ENCODE results near the gene ADK.
A peak's percentile ranks its signal among the peaks of the same experiment; 100 is the strongest.
"Not testable (repeated sequence)": the region's sequence is repeated elsewhere in the genome, so short reads cannot be mapped to it uniquely, and the experiment has no call there.

Gene ADK

GRCh38 chr10:74433595-74433956 lies 282.6 kb downstream of the ADK start:
- DNase-seq, result no peak

GRCh38 chr10:74433993-74434392 lies 283.0 kb downstream of the ADK start:
- no peak for DNase-seq

GRCh38 chr10:74434547-74434946 lies 283.5 kb downstream of the ADK start:
- DNase-seq, result no peak

GRCh38 chr10:74436523-74437170 lies 285.6 kb downstream of the ADK start:
- DNase-seq, result no peak

- no peak for DNase-seq
Observed at GRCh38 chr10:74437822-74438221, 286.8 kb downstream of the ADK start.

- DNase-seq, result no peak
Observed at GRCh38 chr10:74439213-74439612, 288.2 kb downstream of the ADK start.

- DNase-seq, result peak; percentile 12
Observed at GRCh38 chr10:74445493-74445892, 294.5 kb downstream of the ADK start.

GRCh38 chr10:74450602-74451001 lies 299.6 kb downstream of the ADK start:
- no peak for DNase-seq

- DNase-seq, result no peak
Observed at GRCh38 chr10:74451127-74451829, 300.3 kb downstream of the ADK start.

- no peak for DNase-seq
Observed at GRCh38 chr10:74453169-74453568, 302.1 kb downstream of the ADK start.

GRCh38 chr10:74457478-74457877 lies 306.5 kb downstream of the ADK start:
- not testable (repeated sequence) for DNase-seq

- no peak for DNase-seq
Observed at GRCh38 chr10:74460812-74461211, 309.8 kb downstream of the ADK start.

- DNase-seq, result no peak
Observed at GRCh38 chr10:74474022-74474713, 323.1 kb downstream of the ADK start.

- DNase-seq, result not testable (repeated sequence)
Observed at GRCh38 chr10:74476162-74476706, 325.2 kb downstream of the ADK start.

GRCh38 chr10:74480778-74481177 lies 329.8 kb downstream of the ADK start:
- DNase-seq, result no peak

- no peak for DNase-seq
Observed at GRCh38 chr10:74483356-74483755, 332.3 kb downstream of the ADK start.

- DNase-seq, result no peak
Observed at GRCh38 chr10:74485283-74485682, 334.3 kb downstream of the ADK start.

- no peak for DNase-seq
Observed at GRCh38 chr10:74486659-74487058, 335.6 kb downstream of the ADK start.

GRCh38 chr10:74488907-74489306 lies 337.9 kb downstream of the ADK start:
- no peak for DNase-seq

- DNase-seq, result no peak
Observed at GRCh38 chr10:74490551-74490950, 339.5 kb downstream of the ADK start.

GRCh38 chr10:74491014-74491413 lies 340.0 kb downstream of the ADK start:
- no peak for DNase-seq

GRCh38 chr10:74496276-74496675 lies 345.3 kb downstream of the ADK start:
- not testable (repeated sequence) for DNase-seq

- DNase-seq, result not testable (repeated sequence)
Observed at GRCh38 chr10:74498664-74499063, 347.6 kb downstream of the ADK start.

All from CD4-positive, alpha-beta T cell treated with Interleukin-4 for 4 hours (primary cell).